ENCODE measurements around the gene SLC9A8. TPM values are rescaled to one million over a fixed set of nuclear protein-coding genes. Genes with fewer than 3 reads are reported as not detected.

Gene SLC9A8
- total and polyA plus RNA-seq, 2 of the 4 experiments (the other 2 are of a cell fraction) = 4.1 to 5.0 TPM

GRCh38 chr20:49859807-49860206 is 47.2 kb downstream of the SLC9A8 start:
- H3K9me3 ChIP-seq (ENCODE audit: control insufficient read depth, insufficient read depth, low read length) = no peaks in the 10 kb centered on the region
- no peaks in the 10 kb centered on the region for H4K20me1 ChIP-seq (ENCODE audit: insufficient read depth, low read length)
- in situ Hi-C loops (cut with MboI; ENCODE audit: low sequenced_read_pairs) (loop anchor here (25.0 kb wide), 1 partner anchor 523 kb away; no protein-coding TSS in a partner anchor), dilution Hi-C loops (cut with HindIII; ENCODE audit: low sequenced_read_pairs, unreplicated experiment) (no loop called here), intact Hi-C loops (cut with micrococcal nuclease) (no loop called here)
- BruUV-seq (replicated peaks) = no TSS peak
- H3K18ac ChIP-seq (ENCODE audit: low read depth, low read length) = no peak overlapping the region
- TF ChIP-seq FOS (IDR thresholded peaks at IDR 0.05; ENCODE audit: low read depth, low read length) = no peak
- TF ChIP-seq SMC3 (IDR thresholded peaks at IDR 0.05; ENCODE audit: low read depth, low read length) = no peak
- TF ChIP-seq MAFK (IDR thresholded peaks at IDR 0.05; ENCODE audit: low read depth, low read length) = no peak
- TF ChIP-seq CHD1 (IDR thresholded peaks at IDR 0.05; ENCODE audit: low read depth, low read length) = no peak
- TF ChIP-seq CTCF (conservative IDR thresholded peaks at IDR 0.05; ENCODE audit: low read depth, low read length) = no peak
- no peak for TF ChIP-seq BHLHE40 (IDR thresholded peaks at IDR 0.05; ENCODE audit: low read depth, low read length)
- TF ChIP-seq RCOR1 (IDR thresholded peaks at IDR 0.05; ENCODE audit: insufficient replicate concordance, low read length) = no peak
- TF ChIP-seq, protein P1, sequence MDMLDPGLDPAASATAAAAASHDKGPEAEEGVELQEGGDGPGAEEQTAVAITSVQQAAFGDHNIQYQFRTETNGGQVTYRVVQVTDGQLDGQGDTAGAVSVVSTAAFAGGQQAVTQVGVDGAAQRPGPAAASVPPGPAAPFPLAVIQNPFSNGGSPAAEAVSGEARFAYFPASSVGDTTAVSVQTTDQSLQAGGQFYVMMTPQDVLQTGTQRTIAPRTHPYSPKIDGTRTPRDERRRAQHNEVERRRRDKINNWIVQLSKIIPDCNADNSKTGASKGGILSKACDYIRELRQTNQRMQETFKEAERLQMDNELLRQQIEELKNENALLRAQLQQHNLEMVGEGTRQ (IDR thresholded peaks at IDR 0.05; ENCODE audit: low read depth, low read length) = no peak
- no peak for TF ChIP-seq CEBPB (IDR thresholded peaks at IDR 0.05; ENCODE audit: low read depth, low read length)
- no peak for TF ChIP-seq RAD21 (IDR thresholded peaks at IDR 0.05; ENCODE audit: low read length)
- TF ChIP-seq, protein P2, sequence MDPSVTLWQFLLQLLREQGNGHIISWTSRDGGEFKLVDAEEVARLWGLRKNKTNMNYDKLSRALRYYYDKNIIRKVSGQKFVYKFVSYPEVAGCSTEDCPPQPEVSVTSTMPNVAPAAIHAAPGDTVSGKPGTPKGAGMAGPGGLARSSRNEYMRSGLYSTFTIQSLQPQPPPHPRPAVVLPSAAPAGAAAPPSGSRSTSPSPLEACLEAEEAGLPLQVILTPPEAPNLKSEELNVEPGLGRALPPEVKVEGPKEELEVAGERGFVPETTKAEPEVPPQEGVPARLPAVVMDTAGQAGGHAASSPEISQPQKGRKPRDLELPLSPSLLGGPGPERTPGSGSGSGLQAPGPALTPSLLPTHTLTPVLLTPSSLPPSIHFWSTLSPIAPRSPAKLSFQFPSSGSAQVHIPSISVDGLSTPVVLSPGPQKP (IDR thresholded peaks at IDR 0.05; ENCODE audit: borderline replicate concordance, low read depth, low read length) = no peak
- no peaks in the 10 kb centered on the region for H3K27me3 ChIP-seq (ENCODE audit: control insufficient read depth, insufficient read depth, low read length)
- no peak overlapping the region for H3K14ac ChIP-seq (replicated peaks; ENCODE audit: low read depth, low read length)
- DNase-seq (no peak), ATAC-seq (ENCODE audit: low read depth) (no peak)
- H3K27ac ChIP-seq (ENCODE audit: insufficient read depth, low read length) = no peak overlapping the region
- H3K9me1 ChIP-seq (ENCODE audit: insufficient read depth, low read length) = 0 out of 2 replicates have a peak, but pooled peaks cover 4% of the 10 kb centered on the region
- no peak overlapping the region for H3K4ac ChIP-seq (ENCODE audit: low read depth, low read length)
- no peak overlapping the region for H2BK120ac ChIP-seq (ENCODE audit: low read depth, low read length)
- ChIA-PET POLR2A (ENCODE audit: unreplicated experiment) (no interaction called here), CTCF (interaction anchor here (0.6 kb wide), 1 partner anchor 117 kb away, joined by 3 read pairs; no protein-coding TSS in a partner anchor)
- H2BK5ac ChIP-seq (ENCODE audit: low read depth, low read length, poor library complexity, severe bottlenecking) = no peak overlapping the region
- H4K91ac ChIP-seq (ENCODE audit: insufficient read depth, low read depth, low read length) = no peak overlapping the region
- H3K36me3 ChIP-seq (ENCODE audit: control insufficient read depth, insufficient read depth, low read length) = peaks cover 16% of the 10 kb centered on the region
- H2AK9ac ChIP-seq (replicated peaks; ENCODE audit: low read depth, low read length, poor library complexity) = no peak overlapping the region
- no peak overlapping the region for H2BK20ac ChIP-seq (ENCODE audit: low read depth, low read length)
- no peak overlapping the region for H4K8ac ChIP-seq (ENCODE audit: low read depth in 2 of 2, low read length in 2 of 2)
- no peaks in the 10 kb centered on the region for H3K79me1 ChIP-seq (ENCODE audit: low read depth in 1 of 2, low read length in 2 of 2)
- H3K4me2 ChIP-seq (ENCODE audit: low read depth, low read length) = no peak overlapping the region
- H2AFZ ChIP-seq (replicated peaks; ENCODE audit: low read length, poor library complexity) = no peak overlapping the region
- no peak overlapping the region for H3K9ac ChIP-seq (ENCODE audit: low read depth, low read length)
- H3K4me3 ChIP-seq (ENCODE audit: insufficient read depth, low read depth, low read length) = no peak overlapping the region
- H3K4me1 ChIP-seq (ENCODE audit: control insufficient read depth, insufficient read depth, low read length) = no peaks in the 10 kb centered on the region
- H3K56ac ChIP-seq (ENCODE audit: extremely low read depth, insufficient read depth, low read length) = no peak overlapping the region
- H3K23ac ChIP-seq (ENCODE audit: low read depth, low read length) = no peak overlapping the region
- H2AK5ac ChIP-seq (ENCODE audit: low read depth, low read length) = no peak overlapping the region
- H4K5ac ChIP-seq (ENCODE audit: low read depth, low read length) = no peak overlapping the region
- H2BK15ac ChIP-seq (ENCODE audit: low read depth, low read length) = no peak overlapping the region
